Measurements from ENCODE around the gene F13A1.

GRCh38 chr6:6256259-6256658 lies 64.2 kb downstream of the F13A1 start:
- no peak for TF ChIP-seq CTCF (tag by site-specific recombination; IDR thresholded peaks at IDR 0.05)
- no peak for TF ChIP-seq ZNF768 (tag by site-specific recombination; IDR thresholded peaks at IDR 0.05)
- TF ChIP-seq BCL11A (tag by site-specific recombination; IDR thresholded peaks at IDR 0.05; ENCODE audit: low read depth) = no peak
- no peak for TF ChIP-seq AEBP2 (tag by site-specific recombination; IDR thresholded peaks at IDR 0.05; ENCODE audit: borderline replicate concordance)
- TF ChIP-seq ZBTB8A (tag by site-specific recombination; IDR thresholded peaks at IDR 0.05) = no peak
- no peak for TF ChIP-seq PRDM4 (tag by site-specific recombination; IDR thresholded peaks at IDR 0.05)
- TF ChIP-seq ZNF302 (tag by site-specific recombination; IDR thresholded peaks at IDR 0.05; ENCODE audit: low read depth) = no peak
- no peak for TF ChIP-seq YY1 (tag by site-specific recombination; IDR thresholded peaks at IDR 0.05)
- TF ChIP-seq ZNF501 (tag by site-specific recombination; IDR thresholded peaks at IDR 0.05) = no peak
- no peak for TF ChIP-seq PRDM10 (tag by site-specific recombination; IDR thresholded peaks at IDR 0.05)
- TF ChIP-seq ATF2 (tag by site-specific recombination; IDR thresholded peaks at IDR 0.05; ENCODE audit: low read depth) = no peak
- TF ChIP-seq ZNF133 (tag by site-specific recombination; IDR thresholded peaks at IDR 0.05) = no peak
- no peak for TF ChIP-seq ZNF704 (tag by site-specific recombination; IDR thresholded peaks at IDR 0.05)
